ENCODE measurements around the gene GET4. TPM values are rescaled to one million over a fixed set of nuclear protein-coding genes. Genes with fewer than 3 reads are reported as not detected.
"Not testable (repeated sequence)": the region's sequence is repeated elsewhere in the genome, so short reads cannot be mapped to it uniquely, and the experiment has no call there.

The GET4 gene
- polyA plus RNA-seq, 3 donors = 29.9 to 34.8 (median 31.2) TPM

- no peak for DNase-seq (ENCODE audit: low read depth in 3 of 3, low spot score in 2 of 3)
Observed at GRCh38 chr7:867406-868188, 8.8 kb upstream of the GET4 start.

DNA sequence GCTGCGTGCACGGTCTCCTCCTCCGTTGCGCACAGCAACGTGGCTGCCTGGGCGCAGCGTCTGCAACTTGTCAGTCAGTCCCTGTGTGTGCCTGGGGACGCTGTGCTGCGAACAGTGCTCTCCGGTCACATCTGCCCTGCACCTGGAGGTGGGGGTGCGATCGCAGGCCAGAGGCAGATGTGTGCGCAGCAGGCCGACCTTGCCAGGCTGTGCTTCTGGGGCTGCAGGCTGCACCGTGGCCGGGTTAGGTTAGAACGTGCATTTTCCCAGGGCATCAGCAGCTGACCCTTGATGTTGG, 8.2 kb upstream of the GET4 start:
- no peak for DNase-seq (ENCODE audit: low read depth in 3 of 3, low spot score in 2 of 3)

DNA sequence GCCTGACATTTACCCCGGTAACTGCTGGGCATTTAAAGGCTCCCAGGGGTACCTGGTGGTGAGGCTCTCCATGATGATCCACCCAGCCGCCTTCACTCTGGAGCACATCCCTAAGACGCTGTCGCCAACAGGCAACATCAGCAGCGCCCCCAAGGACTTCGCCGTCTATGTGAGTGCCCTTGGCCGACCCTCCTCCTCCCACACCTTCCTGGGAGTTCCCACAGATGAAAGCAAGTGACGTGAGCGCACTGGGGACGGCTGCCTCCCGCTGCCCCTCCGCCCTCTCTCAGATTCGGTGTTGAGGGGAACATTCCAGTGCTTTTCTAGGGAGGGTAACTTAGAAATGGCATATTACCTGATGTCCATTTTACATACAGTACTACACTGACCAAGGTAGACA, 7.0 kb upstream of the GET4 start:
- no peak for DNase-seq (ENCODE audit: low read depth in 3 of 3, low spot score in 2 of 3)

- no peak for DNase-seq (ENCODE audit: low read depth in 3 of 3, low spot score in 2 of 3)
Observed at GRCh38 chr7:871900-872537, 4.3 kb upstream of the GET4 start.

GRCh38 chr7:872685-873084, 3.7 kb upstream of the GET4 start:
- not testable (repeated sequence) for DNase-seq (ENCODE audit: low read depth in 3 of 3, low spot score in 2 of 3)

GRCh38 chr7:873367-874002, 2.9 kb upstream of the GET4 start:
- DNase-seq (ENCODE audit: low read depth in 3 of 3, low spot score in 2 of 3) = peak in 1 of 3 donors; percentile 58

GRCh38 chr7:874031-874749, 2.2 kb upstream of the GET4 start:
- DNase-seq (ENCODE audit: low read depth in 3 of 3, low spot score in 2 of 3) = no peak

GRCh38 chr7:875051-875450, 1.3 kb upstream of the GET4 start:
- no peak for DNase-seq (ENCODE audit: low read depth in 3 of 3, low spot score in 2 of 3)

GRCh38 chr7:875476-876076, 778 bp upstream of the GET4 start:
- DNase-seq (ENCODE audit: low read depth in 3 of 3, low spot score in 2 of 3) = no peak

GRCh38 chr7:876972-877311, 588 bp downstream of the GET4 start:
- DNase-seq (ENCODE audit: low read depth in 3 of 3, low spot score in 2 of 3) = no peak

DNA sequence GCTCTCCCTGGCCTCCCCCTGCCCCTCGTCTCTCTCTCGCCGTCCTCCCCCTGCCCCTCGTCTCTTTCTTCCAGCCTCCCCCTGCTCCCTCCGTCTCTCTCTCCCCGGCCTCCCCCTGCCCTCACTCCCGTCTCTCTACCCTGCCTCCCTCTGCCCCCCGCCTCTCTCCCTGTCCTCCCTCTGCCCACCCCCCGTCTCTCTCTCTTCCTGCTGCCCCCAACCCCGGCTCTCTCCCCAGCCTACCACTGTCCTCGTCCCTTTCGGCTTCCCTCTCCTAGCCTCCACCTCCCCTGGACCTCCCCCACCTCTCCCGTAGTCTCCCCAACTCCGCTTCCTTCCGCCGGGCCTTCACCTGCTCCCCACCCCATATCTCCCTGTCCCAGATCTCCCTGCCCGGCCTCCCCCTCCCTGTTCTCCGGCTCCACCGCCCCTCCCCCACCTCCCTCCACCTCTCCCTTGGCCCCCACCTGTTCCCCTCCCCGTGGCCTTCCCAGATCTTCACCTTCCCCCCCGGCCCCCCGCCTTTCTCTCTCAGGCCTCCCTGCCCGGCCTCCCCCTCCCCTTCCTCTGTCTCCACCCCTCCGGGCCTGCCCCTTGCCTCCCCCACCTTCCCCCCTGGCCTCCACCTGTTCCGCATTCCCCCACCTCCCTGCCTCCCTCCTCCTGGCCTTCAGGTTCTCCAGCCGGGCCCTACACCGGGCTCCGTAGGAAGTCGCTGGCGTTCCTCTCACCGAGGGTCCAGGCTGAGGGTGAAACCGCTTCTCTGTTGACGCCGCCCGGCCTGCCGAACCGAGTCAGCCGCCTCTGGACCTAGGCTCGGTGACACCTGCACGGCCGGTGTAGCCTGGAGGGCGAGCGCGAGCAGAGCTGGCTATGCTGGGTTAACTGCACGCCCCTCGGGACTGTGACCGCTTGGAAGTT, 1.2 kb downstream of the GET4 start:
- DNase-seq (ENCODE audit: low read depth in 3 of 3, low spot score in 2 of 3) = no peak

GRCh38 chr7:879093-879492, 2.7 kb downstream of the GET4 start:
- DNase-seq (ENCODE audit: low read depth in 3 of 3, low spot score in 2 of 3) = no peak

- no peak for DNase-seq (ENCODE audit: low read depth in 3 of 3, low spot score in 2 of 3)
Observed at GRCh38 chr7:879706-880105, 3.4 kb downstream of the GET4 start.

DNA sequence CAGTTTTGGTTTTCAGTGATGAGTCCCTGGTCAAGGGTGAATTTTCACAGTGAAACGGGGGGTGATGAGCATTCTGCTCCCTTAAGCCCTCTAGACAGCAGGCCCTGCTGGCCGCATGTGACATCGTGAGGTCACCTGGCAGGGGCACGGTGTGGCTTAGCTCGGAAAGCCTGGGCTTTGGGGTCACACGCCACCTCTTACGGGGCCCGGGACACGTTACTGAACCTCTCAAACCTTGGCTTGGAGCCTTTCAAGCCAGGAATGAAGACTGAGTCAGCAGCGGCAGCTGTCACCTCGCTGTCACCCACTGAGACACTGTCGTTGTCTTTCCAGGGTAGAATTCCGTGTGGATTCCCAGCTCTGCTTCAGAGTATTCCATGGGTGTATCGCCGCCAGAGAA, 4.1 kb downstream of the GET4 start:
- DNase-seq (ENCODE audit: low read depth in 3 of 3, low spot score in 2 of 3) = no peak

GRCh38 chr7:881441-882234, 5.3 kb downstream of the GET4 start:
- no peak for DNase-seq (ENCODE audit: low read depth in 3 of 3, low spot score in 2 of 3)

GRCh38 chr7:882336-883035, 6.1 kb downstream of the GET4 start:
- no peak for DNase-seq (ENCODE audit: low read depth in 3 of 3, low spot score in 2 of 3)

DNA sequence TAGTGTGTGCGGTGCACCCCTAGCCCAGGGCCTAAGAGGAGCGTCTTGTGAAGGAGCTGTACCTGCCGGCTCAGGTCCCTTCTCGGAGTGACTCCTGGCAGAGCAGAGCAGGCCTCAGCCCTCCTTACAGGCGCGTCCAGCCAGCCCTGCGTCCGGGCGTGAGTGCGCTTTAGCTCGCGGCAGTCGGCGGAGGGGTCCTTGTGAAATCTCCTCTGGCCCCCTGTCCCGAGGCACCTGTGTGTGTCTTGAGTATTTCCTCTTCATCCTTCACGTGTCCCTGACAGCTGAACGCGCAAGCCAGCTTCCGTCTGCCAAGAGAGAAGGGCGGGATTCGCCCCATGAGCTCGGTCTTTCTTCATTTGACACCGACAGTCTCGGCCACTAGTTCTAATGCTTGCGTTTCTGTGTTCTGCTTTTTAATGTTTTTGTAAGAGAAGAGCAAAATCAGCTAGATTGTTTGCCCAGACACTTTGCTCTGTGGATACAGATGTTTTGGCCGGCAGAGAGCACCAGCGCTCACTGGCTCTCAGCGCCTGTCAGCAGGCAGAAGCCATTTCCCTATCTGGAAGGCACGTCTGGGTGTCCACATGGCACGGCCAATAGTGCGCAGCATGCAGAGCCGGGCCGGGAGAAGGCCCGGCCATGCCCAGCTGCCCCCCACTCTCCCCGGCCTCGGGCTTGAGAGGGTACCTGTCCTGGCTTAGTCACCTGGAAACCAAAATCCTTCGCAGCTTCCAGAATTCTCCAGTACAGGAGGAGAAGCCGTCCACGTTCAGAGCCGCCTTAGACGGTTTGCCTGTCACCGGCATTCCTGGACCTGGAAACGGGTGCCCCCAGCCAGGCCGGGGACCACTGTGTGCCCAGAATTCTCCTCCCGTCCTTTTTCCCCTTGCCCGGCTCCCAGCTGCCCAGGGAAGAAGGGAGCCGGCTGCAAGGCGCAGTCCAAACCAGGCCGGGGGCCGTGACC, 7.0 kb downstream of the GET4 start:
- no peak for DNase-seq (ENCODE audit: low read depth in 3 of 3, low spot score in 2 of 3)
